ENCODE data around the gene ASB9.
"Not testable (repeated sequence)": the region's sequence is repeated elsewhere in the genome, so short reads cannot be mapped to it uniquely, and the experiment has no call there.

The ASB9 gene

DNA sequence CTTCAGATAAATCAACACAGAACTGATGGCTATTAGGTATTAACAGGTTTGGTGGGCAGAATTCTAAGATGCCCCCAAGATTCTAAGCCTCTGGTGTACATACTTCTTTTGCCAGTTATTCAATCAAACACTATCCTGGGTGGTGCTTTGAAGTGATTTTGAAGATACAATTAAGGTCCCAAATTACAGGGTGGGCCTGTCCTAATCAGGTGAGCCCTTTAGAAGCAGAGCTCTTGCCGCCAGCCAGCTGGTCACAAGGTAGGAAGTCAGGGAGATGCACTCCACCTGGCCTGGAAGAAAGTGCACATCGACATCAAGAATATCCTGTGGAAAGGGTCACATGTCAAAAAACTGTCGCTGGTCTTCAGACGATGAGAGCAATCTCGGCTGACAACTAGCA, 29.5 kb downstream of the ASB9 start:
- no peak for DNase-seq

DNA sequence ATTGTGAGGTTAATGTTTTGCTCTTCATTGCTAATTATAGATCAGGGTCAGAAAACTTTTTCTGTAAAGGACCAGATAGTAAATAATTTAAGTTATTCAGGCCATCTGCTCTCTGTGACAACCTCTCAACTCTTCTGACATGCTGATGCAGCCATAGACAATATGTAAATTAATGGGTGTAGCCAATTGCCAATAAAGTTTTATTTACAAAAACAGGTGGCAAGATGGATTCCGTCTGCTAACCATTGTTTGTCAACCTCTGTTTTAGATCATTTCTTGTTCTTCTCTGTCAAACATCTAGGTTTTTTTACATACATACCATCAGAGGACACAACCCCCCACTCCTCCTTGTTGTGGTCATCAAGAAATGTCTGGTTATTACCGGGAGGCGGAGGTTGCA, 33.7 kb downstream of the ASB9 start:
- no peak for DNase-seq

DNA sequence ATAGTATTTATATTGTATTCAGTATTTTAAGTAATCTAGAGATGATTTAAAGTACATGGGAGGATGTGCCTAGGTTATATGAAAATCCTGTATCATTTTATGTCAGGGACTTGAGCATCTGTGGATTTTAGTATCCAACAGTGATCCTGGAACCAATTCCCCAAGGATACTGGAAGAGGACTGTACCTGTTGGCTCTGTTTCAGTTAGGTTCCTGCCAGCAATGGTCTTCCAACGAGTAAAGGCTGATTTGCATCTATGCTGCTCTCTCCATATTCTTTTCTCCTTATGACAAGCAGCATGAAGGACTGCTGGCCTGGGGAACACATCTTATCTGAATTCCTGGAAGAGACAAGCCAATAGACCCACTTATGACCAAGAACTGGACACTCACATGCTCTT, 34.9 kb downstream of the ASB9 start:
- DNase-seq = no peak

DNA sequence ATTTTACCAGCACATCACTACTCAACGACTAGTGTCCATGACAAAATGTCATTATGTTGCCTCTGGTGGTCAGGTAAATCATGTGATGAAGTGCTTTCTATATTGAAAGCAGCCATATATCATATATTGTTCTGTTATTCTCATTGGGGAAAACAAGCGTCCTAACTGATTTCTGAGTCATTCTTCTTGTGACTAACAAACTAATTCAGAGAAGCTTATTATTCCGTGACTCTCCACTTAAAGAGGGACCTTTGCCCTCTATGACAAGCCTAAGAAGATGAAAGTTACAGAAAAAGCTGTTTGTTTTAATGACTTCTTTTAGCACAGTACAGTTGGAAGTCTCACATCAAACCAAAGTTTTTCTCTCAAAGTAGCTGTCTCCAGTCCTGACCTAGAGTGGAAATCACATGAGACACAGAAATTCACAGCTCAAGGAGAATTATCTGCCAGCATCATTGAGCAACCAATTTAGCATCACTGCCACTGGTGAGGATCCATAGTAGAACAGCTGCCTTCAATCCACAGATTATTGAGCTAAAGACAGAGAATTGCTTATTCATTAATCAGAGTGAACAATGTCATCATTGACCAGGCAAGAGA, 36.4 kb downstream of the ASB9 start:
- no peak for DNase-seq

DNA sequence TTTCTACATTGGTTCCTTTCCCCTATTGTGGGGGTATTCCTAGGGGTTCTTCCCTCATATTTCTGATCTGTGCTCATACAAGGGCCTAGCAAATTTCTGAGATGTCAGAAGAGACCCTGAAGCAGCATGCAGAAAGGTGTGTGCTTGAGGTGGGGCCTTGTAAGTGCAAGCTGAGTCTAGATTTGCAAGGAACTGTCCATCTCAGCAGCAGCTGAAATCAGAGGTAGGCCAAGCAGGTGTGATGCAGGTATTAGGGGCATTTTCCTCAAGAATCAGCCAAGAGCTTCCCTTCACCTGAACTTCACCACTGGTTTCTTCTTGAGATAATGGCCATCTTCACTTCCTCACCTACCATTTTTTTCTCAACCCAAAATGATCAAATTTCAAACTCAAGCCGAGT, 45.1 kb downstream of the ASB9 start:
- DNase-seq = no peak

DNA sequence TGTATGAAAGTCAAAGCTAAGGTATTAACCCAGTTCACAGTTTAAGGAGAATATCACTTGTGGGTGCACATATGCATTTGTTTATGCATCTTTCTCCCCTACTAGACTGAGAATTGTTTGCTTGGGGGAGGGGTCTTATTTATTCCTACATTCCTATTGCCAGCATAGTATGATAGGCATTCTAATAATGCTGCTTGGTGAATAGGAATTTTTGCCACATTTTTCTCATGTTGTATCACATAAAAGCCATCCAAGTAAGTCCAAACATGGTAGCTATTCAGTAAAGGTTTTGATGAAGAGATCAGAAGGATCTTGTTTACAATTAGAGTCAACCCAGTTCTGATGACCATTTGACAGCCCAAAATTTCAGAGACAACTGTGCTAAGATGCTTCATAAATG, 48.6 kb downstream of the ASB9 start:
- DNase-seq = no peak

DNA sequence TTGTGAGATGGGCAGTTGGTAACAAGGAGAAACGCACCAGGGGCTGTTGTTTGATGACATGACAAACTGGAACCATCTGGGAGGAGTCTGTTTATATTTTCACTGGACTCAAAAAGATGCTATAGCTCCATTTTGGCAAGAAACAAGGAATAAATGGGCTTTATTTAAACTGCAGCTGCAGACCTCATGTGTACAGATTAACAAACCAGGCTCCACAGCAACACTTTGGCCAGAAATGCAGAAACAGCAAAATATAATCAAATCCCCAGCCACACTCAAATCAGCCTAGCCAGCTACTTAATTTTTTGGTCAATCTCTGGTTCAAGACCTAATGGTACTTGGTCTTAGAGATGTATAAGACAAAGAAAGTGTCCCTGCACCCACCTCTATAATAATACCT, 52.7 kb downstream of the ASB9 start:
- no peak for DNase-seq

DNA sequence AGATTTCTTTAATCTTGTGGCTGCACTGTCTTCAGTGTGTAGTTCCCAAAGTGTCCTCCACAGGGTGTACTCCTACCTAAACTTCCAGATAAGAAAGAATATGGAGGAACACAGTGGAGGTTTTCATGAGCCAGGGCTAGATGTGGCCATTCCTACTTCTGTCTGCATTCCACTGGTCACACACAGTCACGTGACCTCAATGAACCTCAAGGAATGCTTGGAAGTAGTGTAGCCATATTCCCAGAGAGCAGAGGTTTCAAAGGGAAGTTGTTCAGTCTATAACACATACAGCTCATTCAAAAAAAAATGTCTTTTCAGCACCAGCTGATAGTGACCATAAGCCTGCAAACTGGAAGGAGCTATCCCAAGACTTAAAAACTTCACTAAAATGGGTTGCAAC, 53.6 kb downstream of the ASB9 start:
- DNase-seq = no peak

DNA sequence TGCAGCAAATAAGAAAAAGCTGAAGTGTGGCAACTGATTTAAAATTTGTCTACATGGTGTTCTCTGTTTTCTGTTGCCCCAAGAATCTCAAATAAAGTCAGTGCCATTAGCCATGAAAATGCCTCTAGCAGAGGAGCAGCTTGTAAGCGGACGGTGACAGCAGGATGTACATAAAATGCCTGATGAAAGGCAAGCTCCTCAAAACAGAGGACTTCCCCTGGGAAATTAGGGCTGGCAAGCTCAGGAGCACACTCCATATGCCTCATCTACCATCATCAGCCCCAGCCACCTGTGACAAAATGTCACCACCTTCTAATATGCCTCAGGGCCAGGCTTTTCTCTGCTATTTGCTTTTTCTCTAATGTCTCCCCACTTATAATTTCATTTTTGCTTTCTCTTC, 54.5 kb downstream of the ASB9 start:
- no peak for DNase-seq

DNA sequence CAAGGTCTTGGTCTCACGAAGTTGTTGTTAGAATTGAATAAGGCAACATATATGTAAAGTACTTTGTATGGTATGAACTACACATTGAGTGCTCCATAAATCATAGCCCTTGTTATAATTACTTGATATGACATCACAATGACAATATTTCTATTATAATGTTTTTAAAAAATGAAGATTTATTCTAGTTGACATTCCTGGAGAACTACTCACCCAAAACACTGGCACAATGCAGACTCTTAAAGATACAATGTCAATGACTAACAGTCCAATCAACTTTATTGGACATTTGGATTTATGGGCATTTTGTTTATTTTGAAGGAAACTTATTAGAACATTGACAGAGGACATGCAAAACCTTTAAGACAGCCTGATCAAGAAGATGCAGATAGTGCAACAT, 55.3 kb downstream of the ASB9 start:
- no peak for DNase-seq

DNA sequence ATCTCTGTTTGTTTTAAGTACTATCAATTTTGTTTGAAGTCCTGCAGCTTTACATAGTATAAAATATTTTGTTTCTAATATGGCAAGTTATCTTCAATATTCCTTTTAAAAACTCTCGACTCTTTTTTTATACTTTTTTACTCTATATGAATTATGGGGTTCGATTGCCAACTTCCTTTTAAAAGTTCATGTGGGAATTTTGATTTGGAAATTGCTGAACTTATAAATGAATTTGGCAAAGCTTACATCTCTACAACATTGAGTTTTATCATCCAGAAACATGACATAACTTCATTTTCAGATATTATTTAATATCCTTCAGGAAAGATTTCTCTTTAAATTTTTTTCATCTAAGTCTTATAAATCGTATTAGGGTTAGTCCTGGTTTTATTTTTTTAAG, 60.8 kb downstream of the ASB9 start:
- DNase-seq = no peak

DNA sequence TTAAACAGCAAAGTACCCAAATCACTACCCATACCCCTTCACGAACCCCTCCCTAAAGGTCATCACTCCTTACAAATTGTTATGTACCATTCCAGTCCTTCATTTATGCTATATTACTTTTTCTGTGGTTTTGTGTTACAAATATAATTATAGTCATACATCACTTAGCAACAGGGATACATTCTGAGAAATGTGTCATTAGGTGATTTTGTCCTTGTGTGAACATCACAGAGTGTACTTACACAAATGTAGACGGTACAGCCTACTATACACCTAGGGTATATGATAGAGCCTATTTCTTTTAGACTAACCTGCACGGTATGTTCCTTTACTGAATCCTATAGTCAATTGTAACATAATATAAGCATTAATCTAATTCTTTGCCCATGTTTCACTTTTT, 61.9 kb downstream of the ASB9 start:
- DNase-seq = no peak

DNA sequence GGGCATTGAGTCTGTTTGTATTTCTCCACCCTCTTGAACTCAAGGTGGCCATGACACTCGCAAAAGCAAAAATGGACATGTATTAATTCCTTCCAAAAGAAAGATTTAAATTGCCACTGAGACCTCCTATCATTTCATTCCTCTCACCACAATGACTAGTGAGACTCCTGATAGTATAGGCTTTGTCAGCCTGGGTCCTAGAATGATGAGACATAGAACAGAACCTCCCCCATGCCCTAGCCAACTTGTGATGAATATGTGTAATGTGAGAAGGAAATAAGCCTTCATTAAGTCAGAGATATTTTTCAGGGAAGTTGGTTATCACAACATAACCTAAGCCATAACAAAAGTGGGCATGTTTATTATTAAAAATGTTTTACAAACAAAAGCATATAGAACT, 62.5 kb downstream of the ASB9 start:
- DNase-seq = peak; percentile 1

DNA sequence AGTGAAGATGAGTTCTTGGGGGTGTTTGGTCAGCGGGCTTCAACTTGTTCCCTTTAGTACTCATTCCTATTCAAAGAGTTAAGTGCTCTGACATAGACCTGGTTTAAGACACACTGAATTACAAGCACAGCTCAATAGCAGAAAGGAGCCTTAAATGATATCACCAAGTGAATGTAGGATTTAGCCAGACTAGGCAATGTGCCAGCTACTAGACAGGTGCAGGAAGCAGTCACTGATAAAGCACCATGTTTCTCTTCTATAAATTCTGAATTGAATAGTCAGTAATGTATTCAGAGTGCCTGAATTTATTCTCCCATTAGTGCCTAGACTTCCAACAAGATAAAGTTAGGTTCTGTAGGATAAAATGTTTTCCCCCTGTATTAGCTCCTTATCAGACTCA, 63.6 kb downstream of the ASB9 start:
- peak; percentile 59 for DNase-seq

DNA sequence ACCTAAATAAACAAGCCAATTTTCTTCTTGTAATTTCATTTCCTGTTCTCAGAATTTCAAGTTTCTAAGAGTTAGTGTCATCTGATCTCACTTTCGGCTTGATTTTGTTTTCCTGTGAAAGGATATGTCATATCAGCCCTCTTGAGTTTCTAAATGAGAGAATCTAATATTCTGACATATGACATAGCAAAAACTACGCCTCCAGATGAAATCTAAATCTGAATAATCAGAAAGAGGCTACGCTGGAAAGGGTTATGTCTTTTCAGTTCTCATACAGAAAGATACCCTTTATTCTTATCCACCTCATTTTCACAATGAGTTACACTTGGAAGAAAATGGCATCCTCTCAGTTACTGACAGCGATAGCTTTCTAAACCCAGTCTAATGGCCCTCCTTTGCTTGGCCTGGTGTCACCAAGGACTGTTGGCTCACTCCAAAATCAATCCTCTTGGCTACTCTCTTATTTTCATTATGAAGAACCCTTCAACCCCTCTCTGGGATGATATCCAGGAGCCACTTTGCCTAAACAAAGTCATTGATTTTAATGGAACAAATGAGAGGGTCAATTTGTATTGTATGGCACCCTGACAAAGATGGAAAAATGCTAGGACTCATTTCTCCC, 65.6 kb downstream of the ASB9 start:
- DNase-seq = no peak

DNA sequence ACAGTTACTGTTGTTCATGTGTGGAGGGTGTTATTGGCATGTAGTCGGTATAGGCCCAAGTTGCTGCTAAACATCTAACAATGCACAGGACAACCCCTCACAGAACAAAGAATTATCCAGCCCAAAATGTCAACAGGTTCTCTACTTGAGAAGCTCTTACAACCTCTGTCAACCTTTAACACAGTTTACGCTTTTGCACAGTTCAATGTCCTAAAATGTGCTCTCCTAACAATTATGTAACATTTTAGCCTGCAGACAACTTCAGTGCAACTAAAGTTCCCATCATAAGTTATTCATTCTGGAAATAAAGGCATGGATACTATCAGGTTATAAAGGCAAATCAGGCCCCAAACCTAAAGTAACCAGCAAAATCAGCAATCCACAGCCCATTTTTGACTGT, 66.2 kb downstream of the ASB9 start:
- DNase-seq = no peak

DNA sequence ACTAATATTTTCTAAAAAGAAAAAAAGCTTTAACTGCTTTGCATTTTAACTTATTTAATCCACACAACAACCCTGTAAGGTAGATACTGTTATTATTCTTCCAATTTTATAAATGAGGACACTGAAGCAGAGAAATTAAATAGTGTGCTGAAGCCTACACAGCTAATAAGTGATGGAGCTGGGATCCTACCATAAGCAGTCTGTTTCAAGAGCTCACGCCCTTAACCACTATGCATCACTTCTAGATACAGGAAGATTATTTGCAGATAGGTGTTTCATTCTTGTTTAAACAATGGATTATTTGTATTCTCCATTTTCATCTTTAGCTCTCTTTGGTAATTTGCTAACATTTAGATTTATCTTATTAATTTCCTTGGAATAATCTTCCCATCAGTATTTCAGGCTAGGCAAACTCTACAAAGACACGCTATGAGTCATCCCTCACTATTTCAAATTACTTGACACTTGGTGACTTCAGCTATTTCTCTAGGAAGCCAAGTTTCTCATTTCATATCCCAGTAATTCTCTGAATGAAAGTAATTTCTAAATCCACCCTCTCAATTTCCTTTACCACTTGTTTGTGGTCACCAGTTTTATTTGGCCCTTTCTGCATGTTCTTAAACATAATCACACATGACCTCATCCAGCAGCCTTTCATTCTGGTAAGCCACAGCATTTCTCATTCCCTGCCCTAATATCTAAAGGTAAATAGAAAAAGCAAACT, 67.3 kb downstream of the ASB9 start:
- no peak for DNase-seq

DNA sequence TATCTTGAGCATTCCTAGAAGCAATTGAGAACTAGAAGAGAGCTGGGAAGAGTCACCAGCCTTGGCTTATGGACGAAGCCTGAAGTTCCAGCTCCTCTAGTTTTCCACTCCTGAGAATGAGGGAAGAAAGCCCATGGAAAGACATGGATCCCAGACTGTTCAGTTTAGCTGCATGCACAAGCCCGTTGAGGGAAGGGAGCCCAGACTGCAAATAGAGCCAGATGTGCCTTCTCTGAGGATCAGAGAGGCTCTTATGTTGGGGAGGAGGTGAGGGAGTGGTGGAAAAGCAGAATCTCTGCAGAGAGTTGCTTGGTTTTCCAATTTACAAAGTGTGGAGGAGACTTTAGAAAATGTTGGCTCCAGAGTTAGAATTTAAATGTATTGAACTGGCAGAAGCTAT, 69.0 kb downstream of the ASB9 start:
- DNase-seq = no peak

DNA sequence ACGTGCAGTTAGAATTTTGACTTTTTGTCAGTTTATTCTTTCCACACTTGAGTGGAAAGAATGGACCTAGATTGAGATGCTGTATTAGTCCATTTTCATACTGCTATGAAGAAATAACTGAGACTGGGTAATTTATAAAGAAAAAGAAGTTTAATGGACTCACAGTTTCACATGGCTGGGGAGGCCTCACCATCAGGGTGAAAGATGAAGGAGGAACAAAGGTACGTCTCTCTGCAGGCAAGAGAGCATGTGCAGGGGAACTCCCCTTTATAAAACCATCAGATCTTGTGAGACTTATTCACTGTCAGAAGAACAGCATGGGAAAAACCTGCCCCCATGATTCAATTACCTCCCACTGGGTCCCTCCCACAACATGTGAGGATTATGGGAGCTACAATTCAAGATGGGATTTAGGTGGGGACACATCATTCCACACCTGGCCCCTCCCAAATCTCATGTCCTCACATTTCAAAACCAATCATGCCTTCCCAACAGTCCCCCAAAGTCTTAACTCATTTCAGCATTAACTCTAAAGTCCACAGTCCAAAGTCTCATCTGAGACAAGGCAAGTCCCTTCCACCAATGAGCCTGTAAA, 71.2 kb downstream of the ASB9 start:
- DNase-seq = not testable (repeated sequence)

DNA sequence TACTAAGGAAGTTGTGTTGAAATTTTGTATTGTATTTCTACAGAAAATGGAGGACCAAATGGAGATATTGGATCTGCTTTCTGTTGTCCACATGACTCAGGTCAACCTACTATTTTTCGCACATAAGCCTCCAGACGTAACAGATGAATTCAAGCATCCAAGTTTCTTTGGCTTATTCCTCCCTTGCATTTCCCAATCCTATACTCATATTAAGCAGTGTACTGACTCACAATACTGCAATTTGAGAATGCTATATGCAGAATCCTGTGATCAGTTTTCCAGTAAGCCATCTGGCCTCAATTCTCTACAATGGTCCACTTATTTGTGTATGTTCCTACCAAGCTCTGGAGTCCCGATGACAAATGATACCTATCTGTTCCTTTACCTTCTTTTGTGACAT, 75.7 kb downstream of the ASB9 start:
- DNase-seq = no peak

Measured in hematopoietic multipotent progenitor cell treated with erythropoietin and hydrocortisone succinate and interleukin-3 and kit ligand, for 4 days (in vitro differentiated cells).